DMS153 treated with DMSO at 0.1 percent for 48 hours (cell line): ENCODE measurements around the gene FKBP4.
"Not testable (repeated sequence)": the region's sequence is repeated elsewhere in the genome, so short reads cannot be mapped to it uniquely, and the experiment has no call there.

Experiments used
- DNase-seq: peaks from one replicate; lab custom pipeline; 2025; ENCODE audit not compliant: unreplicated experiment; lab: John Stamatoyannopoulos, UW

The FKBP4 gene, protein sequence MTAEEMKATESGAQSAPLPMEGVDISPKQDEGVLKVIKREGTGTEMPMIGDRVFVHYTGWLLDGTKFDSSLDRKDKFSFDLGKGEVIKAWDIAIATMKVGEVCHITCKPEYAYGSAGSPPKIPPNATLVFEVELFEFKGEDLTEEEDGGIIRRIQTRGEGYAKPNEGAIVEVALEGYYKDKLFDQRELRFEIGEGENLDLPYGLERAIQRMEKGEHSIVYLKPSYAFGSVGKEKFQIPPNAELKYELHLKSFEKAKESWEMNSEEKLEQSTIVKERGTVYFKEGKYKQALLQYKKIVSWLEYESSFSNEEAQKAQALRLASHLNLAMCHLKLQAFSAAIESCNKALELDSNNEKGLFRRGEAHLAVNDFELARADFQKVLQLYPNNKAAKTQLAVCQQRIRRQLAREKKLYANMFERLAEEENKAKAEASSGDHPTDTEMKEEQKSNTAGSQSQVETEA

DNA sequence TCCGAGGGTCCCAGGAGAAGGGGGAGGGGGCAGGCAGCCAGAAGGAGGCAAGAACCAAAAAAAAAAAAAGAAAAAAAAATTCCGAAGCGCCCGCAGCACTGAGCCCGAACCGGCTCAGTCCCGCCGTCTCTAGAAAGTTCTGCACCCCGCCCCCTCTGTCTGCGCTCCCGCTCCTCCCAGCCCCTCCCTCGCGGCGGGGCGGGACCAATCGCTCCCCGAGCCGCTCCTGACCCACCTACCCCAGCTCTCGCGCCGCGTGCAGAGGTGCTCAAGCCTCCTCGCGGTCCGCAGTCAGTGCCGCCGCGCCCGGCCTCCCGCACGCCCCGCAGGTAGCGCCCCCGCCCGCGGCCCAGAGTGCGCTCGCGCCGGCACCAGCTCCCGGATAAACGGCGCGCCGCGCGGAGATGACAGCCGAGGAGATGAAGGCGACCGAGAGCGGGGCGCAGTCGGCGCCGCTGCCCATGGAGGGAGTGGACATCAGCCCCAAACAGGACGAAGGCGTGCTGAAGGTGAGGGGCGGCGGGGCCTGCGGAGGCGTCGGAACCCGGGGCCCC lies at the start of gene FKBP4:
Gene FKBP4 (plus strand): TSS at position 235 of the 554 bp plus-strand sequence. CDS start 170 bp downstream, at position 405.
- peak; percentile 63 for DNase-seq

DNA sequence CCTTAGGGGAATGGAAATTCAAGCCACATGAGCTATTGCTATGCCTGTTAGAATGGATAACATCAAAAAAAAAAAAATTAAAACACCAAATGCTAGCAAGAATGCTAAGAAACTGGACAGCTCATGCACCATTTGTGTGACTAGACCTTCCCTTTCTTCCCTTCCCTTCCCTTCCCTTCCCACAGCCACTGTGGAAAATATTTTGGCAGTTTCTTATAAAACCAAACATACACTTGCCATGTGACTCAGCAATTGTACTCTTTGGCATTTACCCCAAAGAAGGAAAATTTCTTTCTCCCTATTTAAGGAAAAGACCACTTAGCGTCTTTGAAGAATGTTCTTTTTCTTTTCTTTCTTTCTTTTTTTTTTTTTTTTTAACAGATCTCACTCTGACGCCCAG lies 49.1 kb upstream of the FKBP4 start:
- DNase-seq = no peak

DNA sequence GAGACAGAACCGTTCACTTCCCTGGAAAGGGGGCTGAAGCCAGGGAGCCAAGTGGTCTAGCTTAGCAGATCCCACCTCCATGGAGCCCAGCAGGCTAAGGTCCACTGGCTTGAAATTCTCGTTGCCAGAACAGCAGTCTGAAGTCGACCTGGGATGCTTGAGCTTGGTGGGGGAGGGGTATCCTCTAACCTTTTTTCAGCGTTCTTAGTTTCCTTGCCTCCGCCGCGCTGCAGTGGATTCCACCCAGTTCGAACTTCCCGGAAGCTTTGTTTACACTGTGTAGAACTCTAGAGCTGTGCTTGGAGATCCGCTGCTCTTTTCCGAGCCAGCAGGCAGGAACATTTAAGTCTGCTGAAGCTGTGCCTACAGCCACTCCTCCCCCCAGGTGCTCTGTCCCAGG lies 45.2 kb upstream of the FKBP4 start:
- no peak for DNase-seq

GRCh38 chr12:2750185-2750584 lies 44.6 kb upstream of the FKBP4 start:
- no peak for DNase-seq

- DNase-seq = no peak
Observed at GRCh38 chr12:2751230-2751629, 43.5 kb upstream of the FKBP4 start.

DNA sequence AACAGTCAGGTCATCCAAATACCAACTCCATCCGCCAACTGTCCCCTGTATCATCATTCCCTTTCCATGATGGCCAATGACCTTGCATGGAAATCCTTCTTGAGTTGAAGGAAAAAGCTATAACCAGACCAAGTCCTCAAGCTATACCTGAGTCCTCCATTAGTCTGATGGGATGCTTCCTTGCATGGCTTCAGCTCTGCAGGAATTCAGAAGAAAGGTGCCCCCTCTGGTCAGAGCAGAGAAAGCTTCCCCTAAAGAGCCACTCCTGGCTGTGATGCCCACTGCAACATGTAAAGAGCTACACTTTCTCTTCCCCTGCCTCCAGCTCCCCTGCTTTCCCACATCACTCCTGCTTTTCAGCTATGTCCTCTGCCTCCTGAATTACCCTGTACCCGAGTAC lies 43.1 kb upstream of the FKBP4 start:
- no peak for DNase-seq

DNA sequence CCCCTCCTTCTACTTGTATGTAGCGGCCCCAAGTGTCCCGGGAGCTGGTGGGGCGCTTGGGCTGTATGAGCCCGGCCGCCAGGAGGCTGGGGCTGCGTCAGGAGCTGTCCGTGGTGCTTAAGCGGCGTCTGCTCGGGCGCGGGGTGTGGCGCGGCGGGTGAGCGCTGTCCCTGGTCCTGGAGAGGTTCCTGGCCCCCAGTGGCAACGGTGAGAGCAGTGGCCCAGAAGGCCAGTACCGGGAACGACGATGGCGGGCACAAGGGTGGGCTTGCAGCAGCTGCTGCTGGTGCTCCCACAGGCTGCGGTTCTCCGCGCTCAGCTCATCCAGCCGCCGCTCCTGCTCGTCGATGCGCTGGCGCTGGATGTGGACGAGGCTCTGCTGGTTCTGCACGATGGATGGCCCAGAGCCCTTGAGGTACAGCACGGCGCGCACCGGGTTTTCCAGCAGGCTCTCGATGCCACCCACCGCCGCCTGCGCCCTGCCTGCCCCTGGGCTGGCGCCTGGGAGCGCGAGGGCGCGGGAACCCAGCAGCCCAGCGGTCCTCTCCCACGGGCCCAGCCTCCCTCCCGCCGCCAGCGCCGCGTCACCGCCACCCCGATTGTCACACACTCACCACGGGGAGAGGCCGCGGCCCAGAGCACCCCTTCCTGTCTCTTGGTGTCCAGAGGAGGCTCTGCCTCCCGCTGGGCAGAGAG lies 41.9 kb upstream of the FKBP4 start:
- DNase-seq = no peak

DNA sequence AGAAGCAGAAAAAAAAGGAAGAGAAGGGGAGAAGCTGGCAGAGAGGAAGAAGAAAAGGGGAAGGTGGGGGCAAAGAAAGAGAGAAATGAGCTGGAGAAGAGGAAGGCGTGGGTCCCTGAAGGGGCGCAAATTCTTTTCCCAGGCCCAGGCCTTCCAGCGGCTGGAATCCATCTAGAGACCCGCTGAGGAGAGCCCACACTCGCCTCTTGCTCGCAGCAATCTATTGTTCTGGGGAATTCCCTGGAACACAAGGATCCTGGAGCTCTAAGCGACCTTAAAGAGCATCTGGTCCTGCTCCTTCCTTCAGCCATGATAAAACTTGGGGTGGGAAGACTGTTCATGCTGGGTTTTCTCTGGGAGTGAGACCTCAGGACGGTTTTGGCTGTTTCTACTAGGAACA lies 41.2 kb upstream of the FKBP4 start:
- DNase-seq = no peak

DNA sequence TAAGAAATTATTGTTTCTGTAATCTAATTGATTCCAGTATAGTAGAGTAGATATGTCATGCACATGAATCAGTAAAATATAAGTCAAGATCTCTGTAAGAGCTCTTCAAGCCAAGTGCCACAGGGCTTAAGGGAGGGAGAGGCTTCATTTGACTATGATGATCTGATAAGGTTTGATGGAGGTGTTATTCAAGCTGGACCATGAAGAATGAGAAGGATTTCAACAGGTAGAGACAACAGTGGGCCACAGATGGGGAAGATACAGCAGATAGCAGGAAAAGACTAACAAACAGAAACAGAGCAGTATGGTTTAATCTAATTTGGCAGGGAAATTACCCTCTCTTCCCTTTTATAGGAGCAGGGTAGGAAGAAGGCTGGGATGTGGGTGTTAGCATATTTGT lies 40.6 kb upstream of the FKBP4 start:
- no peak for DNase-seq

GRCh38 chr12:2756756-2757155 lies 38.0 kb upstream of the FKBP4 start:
- no peak for DNase-seq

- DNase-seq = no peak
Observed at GRCh38 chr12:2759733-2760132, 35.0 kb upstream of the FKBP4 start.

GRCh38 chr12:2764398-2764797 lies 30.4 kb upstream of the FKBP4 start:
- DNase-seq = no peak

- DNase-seq = no peak
Observed at GRCh38 chr12:2765052-2765451, 29.7 kb upstream of the FKBP4 start.

GRCh38 chr12:2765608-2766007 lies 29.2 kb upstream of the FKBP4 start:
- no peak for DNase-seq

DNA sequence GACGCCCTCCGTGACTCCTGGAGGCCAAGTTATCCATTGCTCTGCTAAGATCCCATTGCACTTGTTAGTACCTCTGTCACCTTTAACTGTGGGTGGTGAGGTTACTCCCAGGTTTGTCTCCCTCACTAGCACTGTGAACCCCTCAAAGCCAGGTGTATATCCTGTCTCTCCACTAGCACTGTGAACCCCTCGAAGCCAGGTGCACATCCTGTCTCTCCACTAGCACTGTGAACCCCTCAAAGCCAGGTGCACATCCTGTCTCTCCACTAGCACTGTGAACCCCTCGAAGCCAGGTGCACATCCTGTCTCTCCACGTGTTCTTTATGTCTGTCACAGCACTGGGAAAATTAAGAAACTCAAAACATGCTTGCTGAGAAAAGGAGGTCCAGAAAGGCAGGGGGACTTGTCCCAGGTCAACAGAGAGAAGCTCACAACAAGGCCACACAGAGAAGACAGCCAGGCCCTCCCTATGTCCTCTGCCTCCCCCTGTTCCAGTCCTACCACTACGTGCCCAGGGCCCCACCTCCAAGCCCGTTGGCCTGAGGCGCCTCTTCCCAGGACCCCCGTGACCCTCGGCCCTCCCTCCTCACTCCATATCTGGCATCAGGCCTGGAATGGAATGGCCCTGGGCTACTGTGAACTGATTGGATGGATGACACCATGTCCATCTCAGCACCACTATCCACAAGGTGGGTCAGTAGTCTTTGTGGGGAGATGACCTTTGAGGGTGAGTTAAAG lies 26.4 kb upstream of the FKBP4 start:
- DNase-seq = no peak

GRCh38 chr12:2769866-2770533 lies 24.8 kb upstream of the FKBP4 start:
- no peak for DNase-seq

- DNase-seq = not testable (repeated sequence)
Observed at GRCh38 chr12:2770544-2770943, 24.2 kb upstream of the FKBP4 start.

DNA sequence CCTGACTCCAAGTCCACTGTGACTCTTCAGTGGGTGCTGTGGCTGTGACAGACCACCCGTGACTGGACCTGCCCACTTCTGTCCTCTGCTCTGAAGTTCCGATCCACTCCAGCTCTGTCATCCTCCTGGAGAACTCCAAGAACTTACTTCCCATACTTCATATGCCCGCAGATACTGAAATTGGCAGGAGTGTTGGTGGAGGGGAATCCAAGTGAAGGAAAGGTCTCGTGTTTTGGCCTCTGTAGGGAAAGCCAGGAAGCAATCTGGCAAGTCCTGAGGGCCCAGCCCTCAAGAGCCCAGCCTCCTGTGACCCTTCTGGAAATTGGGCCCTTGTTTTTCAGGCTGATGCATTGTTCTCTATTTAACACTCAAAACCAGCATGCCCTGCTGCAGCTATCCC lies 22.4 kb upstream of the FKBP4 start:
- no peak for DNase-seq

- no peak for DNase-seq
Observed at GRCh38 chr12:2773199-2773875, 21.4 kb upstream of the FKBP4 start.

- DNase-seq = no peak
Observed at GRCh38 chr12:2775431-2775830, 19.3 kb upstream of the FKBP4 start.
